ENCODE results near the gene POLR1A. TPM values are rescaled to one million over a fixed set of nuclear protein-coding genes. Genes with fewer than 3 reads are reported as not detected.

The POLR1A gene
- total RNA-seq, 4 donors from 2014 or later = 11.8 to 20.2 (median 16.2) TPM

DNA sequence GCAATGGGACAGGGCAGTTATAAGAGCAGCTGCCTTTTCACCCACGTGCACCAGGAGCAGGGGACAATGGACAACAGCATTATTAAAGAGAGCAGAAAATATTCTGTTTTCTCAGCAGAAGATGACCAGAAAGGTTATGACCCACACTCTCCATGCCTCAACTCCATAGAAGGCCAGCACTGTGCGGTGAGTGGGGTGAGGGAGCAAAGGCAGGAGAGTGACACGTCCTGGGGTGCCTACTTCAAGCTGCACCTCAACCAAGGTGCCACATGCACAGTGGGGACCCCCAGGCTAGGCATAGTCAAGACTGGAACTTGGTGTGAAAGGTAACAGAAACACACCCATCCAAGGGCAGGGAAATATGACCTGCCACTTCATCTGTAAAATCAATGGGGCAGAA, 50.4 kb downstream of the POLR1A start:
- no peak for DNase-seq
- Histone ChIP-seq H3K27me3 (no peaks in the 10 kb centered on the region), H3K9me3 (no peaks in the 10 kb centered on the region), H3K4me3 (no peak overlapping the region), H3K4me1 (no peaks in the 10 kb centered on the region), H3K27ac (no peak overlapping the region), H3K36me3 (peaks cover 0 to 94% (median 13%) of the 10 kb centered on the region in 3 donors)
- TF ChIP-seq, protein P1, sequence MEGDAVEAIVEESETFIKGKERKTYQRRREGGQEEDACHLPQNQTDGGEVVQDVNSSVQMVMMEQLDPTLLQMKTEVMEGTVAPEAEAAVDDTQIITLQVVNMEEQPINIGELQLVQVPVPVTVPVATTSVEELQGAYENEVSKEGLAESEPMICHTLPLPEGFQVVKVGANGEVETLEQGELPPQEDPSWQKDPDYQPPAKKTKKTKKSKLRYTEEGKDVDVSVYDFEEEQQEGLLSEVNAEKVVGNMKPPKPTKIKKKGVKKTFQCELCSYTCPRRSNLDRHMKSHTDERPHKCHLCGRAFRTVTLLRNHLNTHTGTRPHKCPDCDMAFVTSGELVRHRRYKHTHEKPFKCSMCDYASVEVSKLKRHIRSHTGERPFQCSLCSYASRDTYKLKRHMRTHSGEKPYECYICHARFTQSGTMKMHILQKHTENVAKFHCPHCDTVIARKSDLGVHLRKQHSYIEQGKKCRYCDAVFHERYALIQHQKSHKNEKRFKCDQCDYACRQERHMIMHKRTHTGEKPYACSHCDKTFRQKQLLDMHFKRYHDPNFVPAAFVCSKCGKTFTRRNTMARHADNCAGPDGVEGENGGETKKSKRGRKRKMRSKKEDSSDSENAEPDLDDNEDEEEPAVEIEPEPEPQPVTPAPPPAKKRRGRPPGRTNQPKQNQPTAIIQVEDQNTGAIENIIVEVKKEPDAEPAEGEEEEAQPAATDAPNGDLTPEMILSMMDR (IDR thresholded peaks at IDR 0.05) = no peak
- TF ChIP-seq POLR2A (IDR thresholded peaks at IDR 0.05) = no peak
- 77 to 87% methylated on average over 3 of the region's 3 CpGs for WGBS, 2 donors
- intact Hi-C loops (cut with DNase I) = no loop called here

GRCh38 chr2:86054535-86055082, 51.1 kb downstream of the POLR1A start:
- no peaks in the 10 kb centered on the region for H3K9me3 ChIP-seq
- H3K27ac ChIP-seq = no peak overlapping the region
- peaks cover 0 to 94% (median 13%) of the 10 kb centered on the region in 3 donors for H3K36me3 ChIP-seq
- WGBS, 2 donors = 92 to 94% methylated on average over 6 to 8 of the region's 10 CpGs
- no peak for DNase-seq
- TF ChIP-seq, protein P1 (IDR thresholded peaks at IDR 0.05) = no peak
- TF ChIP-seq POLR2A (IDR thresholded peaks at IDR 0.05) = no peak
- no peak overlapping the region for H3K4me3 ChIP-seq
- no peaks in the 10 kb centered on the region for H3K4me1 ChIP-seq
- intact Hi-C loops (cut with DNase I) = no loop called here
- H3K27me3 ChIP-seq = no peaks in the 10 kb centered on the region

DNA sequence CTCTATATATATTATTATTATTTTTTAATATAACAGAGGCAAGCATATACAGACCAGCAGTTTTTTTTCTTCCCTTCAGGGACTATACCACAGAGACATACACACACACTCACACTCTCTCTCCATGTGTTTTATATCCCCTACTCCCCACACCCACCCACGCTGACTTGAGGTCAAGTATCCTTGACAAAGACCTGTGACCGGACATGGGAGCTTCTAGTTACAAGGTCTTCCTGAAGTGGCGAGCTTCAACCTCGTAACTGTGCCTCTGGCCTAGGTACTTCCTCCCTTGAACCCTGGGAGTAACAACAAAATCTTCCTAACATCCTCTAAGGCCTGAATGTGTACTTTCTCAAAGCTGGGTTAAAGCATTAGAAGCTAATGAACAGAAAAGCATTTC, 52.5 kb downstream of the POLR1A start:
- TF ChIP-seq POLR2A (IDR thresholded peaks at IDR 0.05) = no peak
- TF ChIP-seq, protein P1 (IDR thresholded peaks at IDR 0.05) = no peak
- Histone ChIP-seq H3K27ac (no peak overlapping the region), H3K36me3 (peaks cover 0 to 100% (median 13%) of the 10 kb centered on the region in 3 donors), H3K4me3 (no peak overlapping the region), H3K27me3 (no peaks in the 10 kb centered on the region), H3K4me1 (peaks cover 0 to 5% (median 0%) of the 10 kb centered on the region in 3 donors), H3K9me3 (no peaks in the 10 kb centered on the region)
- no peak for DNase-seq
- WGBS, 2 donors = 87 to 100% methylated on average over 4 of the region's 4 CpGs
- intact Hi-C loops (cut with DNase I) = no loop called here

- DNase-seq = no peak
- no peak overlapping the region for H3K4me3 ChIP-seq
- no peaks in the 10 kb centered on the region for H3K27me3 ChIP-seq
- 93 to 99% methylated on average over 5 to 7 of the region's 16 CpGs for WGBS, 2 donors
- peaks cover 0 to 100% (median 13%) of the 10 kb centered on the region in 3 donors for H3K36me3 ChIP-seq
- H3K4me1 ChIP-seq = peaks cover 0 to 7% (median 0%) of the 10 kb centered on the region in 3 donors
- H3K27ac ChIP-seq = no peak overlapping the region
- no peaks in the 10 kb centered on the region for H3K9me3 ChIP-seq
- intact Hi-C loops (cut with DNase I) = no loop called here
- TF ChIP-seq POLR2A (IDR thresholded peaks at IDR 0.05) = no peak
- TF ChIP-seq, protein P1 (IDR thresholded peaks at IDR 0.05) = no peak
These were observed 53.0 kb downstream of the POLR1A start for GRCh38 chr2:86052676-86053075.

DNA sequence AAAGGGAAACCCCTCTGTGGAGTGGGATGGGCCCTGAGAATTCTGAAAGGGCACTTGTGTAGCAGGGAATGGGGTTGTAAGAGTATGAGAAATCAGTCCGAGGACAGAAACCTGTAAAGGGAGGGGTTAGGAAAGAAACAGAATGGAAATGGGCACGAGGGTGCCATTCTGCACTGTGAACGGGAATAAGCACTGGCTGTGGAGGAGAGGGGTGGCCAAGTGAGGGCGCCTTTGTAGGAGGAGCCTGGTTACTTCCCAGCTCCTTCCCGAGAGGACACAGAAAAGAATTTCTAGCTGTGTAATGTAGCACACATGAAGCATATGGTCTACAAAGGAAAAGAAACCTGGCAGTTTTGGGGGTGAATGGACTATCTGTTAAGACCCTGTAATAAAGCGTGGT, 53.4 kb downstream of the POLR1A start:
- no peak overlapping the region for H3K27ac ChIP-seq
- TF ChIP-seq POLR2A (IDR thresholded peaks at IDR 0.05) = no peak
- TF ChIP-seq, protein P1 (IDR thresholded peaks at IDR 0.05) = no peak
- peaks cover 0 to 7% (median 0%) of the 10 kb centered on the region in 3 donors for H3K4me1 ChIP-seq
- WGBS, 2 donors = 86 to 89% methylated on average over 6 of the region's 6 CpGs
- no peaks in the 10 kb centered on the region for H3K9me3 ChIP-seq
- intact Hi-C loops (cut with DNase I) = no loop called here
- peaks cover 0 to 100% (median 13%) of the 10 kb centered on the region in 3 donors for H3K36me3 ChIP-seq
- DNase-seq = no peak
- no peak overlapping the region for H3K4me3 ChIP-seq
- no peaks in the 10 kb centered on the region for H3K27me3 ChIP-seq
